HK-2 (cell line): ENCODE data around the gene ARPC4.

Experiments
- DNase-seq: peaks from one replicate; pipeline ENCODE4 v3.0.0-alpha.2; 2018; ENCODE audit not compliant: unreplicated experiment

Gene ARPC4

DNA sequence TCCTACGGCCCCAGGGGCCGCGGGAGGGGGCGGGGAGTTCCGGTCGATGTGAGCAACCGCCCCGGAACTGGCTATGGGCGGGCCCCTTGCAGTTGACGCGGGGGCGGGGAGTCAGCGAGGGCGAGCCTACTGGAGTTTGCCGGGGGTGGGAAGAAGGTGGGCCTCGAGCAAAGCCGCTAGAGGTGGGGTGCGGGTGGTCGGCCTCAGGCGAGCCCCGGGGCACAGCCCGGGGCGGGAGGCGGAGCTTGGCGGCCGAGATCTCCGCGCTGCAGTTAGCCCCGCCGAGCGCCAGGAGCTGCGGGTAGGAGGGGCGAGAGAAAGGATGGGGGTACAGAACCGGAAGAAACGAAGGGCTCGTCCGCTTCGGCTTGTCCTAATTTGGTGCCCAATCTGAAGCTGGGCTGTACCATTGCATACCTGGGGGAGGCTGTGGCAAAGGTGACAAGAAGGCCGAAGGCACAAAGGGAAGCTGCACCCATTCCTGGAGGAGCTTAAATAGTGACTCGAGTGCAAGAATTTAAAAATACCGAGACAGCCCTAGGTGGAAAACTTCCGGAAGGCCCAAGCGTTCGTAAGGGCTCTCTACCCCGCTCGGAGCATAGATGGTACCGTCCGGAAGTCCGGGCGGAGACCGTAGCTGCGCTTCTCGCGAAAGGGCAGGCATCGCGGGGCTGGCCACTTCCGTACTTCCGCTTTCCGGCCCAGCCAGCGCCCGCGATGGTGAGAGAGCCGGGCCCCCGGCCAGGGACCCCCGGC is at the start of gene ARPC4, which contains the start of gene TADA3:
TSS of gene ARPC4 (plus strand) at position 678 of the 756 bp plus-strand sequence. CDS start at position 718, 40 bp downstream.
TSS of gene TADA3 (minus strand) at position 69 of the 756 bp plus-strand sequence. CDS start 1,007 bp downstream, outside the sequence.
- peak; percentile 87 for DNase-seq

DNA sequence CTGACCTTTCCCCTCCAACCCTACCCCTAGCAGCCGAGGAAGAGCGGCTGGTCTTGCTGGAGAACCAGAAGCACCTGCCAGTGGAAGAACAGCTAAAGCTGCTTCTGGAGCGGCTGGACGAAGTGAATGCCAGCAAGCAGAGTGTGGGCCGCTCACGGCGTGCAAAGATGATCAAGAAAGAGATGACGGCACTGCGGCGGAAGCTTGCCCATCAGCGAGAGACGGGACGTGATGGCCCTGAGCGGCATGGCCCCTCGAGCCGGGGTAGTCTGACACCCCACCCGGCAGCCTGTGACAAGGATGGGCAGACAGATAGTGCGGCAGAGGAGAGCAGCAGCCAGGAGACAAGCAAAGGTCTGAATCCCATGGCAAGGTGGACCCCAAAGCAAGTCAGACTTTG is 49.3 kb upstream of the ARPC4 start:
- no peak for DNase-seq

DNA sequence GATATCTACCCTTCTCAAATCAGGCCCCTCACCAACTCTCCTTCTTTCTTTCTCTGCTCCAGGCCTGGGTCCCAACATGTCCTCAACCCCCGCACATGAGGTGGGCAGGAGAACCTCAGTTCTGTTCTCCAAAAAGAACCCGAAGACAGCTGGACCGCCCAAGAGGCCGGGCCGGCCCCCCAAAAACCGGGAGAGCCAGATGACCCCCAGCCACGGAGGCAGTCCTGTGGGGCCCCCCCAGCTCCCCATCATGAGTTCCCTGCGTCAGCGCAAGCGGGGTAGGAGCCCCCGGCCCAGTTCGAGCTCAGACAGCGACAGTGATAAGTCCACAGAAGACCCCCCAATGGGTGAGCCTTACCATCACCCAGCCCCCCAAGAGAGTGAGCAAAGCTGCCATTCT is 48.7 kb upstream of the ARPC4 start:
- no peak for DNase-seq

DNA sequence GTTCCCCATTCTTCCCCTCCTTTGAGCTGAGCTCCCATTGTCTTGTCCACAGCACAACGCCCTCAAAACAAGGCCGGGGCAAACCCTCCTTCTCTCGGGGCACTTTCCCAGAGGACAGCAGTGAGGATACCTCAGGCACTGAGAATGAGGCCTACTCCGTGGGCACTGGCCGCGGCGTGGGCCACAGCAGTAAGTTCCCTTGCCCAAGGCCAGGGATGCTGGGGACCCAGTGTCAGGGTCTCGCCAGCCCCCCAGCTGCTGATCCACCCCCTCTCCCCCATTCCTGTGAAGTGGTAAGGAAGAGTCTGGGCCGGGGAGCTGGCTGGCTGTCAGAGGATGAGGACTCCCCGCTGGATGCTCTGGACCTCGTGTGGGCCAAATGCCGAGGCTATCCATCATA is 47.4 kb upstream of the ARPC4 start:
- no peak for DNase-seq

DNA sequence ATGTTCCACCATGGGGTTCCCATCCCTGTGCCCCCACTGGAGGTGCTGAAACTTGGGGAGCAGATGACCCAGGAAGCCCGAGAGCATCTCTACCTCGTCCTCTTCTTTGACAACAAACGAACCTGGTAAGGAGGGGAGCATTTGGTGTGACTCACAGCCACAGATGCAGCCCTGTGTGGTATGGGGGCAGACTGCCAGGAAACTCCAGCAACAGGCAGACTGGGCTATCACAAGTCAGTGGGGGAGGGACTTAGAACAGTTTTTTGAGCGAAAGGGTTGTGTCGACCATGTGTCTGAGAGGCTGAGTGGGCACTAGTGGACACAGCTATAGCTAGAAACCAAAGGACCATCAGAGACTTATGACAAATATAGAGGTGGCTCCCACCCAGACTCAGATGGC is 46.6 kb upstream of the ARPC4 start:
- DNase-seq = peak; percentile 53

DNA sequence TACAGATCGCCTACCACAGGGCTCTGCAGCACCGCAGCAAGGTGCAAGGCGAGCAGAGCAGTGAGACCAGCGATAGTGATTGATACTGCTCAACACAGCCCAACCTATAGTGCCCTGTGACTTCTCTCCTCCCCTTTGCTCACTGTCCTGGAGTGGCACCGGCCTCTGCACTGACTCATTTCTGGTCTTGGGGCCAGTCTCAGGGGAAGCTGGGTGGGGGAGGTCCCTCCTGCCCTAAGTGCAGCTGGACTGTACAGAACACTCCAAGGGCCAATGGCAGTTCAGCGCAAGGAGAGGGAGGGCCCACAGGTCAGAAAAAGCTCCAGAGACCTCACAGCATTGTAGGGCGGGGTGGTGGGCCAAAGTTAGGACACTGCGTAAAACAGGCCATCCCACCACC is 45.6 kb upstream of the ARPC4 start:
- DNase-seq = peak; percentile 75

DNA sequence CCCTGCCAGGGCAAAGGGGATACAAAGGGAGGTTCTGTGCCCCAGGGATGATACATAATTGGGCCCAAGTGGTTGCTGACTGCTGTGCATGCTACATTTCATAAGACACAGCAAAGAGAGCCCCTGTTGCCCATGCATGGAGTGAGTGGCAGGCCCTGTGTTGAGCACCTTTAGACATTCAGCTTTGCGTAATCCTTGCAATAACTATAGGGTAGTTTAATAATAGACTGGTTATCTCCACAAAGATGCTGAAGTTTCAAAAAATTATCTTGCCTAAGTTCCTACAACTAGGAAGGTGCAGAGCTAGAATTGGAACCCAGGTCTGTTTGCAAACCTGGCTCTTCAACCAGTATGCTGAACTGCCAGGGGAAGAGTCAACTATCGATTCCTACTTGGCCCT is 44.9 kb upstream of the ARPC4 start:
- DNase-seq = no peak

DNA sequence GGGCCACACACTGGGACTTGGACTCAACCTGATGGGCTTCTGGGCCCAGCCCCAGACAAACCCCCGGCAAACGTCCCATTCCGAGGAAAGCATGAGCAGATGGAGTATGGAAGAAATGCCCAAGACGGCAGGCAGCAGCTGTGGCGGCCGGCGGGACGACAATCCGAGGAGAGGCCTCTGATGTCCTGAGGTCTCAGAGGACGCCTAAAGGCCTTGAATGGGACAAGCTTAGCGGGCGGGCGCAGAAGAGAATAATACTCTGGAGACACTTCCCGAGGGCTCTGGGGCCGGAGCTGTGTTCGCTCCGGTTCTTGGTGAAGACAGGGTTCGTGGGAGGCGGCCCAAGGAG is 43.6 kb upstream of the ARPC4 start:
- DNase-seq = no peak

DNA sequence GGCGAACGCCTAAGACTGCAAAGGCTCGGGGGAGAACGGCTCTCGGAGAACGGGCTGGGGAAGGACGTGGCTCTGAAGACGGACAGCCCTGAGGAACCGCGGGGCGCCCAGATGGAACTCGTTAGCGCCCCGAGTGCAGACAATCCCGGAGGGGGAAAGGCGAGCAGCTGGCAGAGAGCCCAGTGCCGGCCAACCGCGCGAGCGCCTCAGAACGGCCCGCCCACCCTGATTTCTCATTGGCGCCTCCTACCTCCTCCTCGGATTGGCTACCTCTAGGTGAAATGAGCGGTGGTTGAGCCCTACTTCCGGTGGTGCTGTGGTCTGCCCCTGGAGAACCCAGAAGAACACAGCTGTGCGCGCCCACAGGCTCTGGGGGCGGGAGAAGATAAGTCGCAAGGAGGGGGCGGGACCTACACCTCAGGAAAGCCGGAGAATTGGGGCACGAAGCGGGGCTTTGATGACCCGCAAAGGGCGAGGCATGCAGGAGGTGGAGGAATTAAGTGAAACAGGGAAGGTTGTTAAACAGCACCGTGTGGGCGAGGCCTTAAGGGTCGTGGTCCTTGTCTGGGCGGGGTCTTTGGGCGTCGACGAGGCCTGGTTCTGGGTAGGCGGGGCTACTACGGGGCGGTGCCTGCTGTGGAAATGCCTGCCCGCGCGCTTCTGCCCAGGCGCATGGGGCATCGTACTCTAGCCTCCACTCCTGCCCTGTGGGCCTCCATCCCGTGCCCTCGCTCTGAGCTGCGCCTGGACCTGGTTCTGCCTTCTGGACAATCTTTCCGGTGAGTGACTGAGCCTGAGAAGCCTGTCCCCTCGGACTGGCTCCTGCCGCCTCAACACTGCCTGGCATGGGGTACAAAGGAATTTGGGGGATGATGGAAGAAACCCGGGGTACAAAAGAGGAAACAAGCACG is 43.0 kb upstream of the ARPC4 start, which contains the start of gene OGG1:
TSS of gene OGG1 (plus strand) at position 308 of the 911 bp plus-strand sequence. CDS start at position 643, 335 bp downstream.
- DNase-seq = peak; percentile 92

DNA sequence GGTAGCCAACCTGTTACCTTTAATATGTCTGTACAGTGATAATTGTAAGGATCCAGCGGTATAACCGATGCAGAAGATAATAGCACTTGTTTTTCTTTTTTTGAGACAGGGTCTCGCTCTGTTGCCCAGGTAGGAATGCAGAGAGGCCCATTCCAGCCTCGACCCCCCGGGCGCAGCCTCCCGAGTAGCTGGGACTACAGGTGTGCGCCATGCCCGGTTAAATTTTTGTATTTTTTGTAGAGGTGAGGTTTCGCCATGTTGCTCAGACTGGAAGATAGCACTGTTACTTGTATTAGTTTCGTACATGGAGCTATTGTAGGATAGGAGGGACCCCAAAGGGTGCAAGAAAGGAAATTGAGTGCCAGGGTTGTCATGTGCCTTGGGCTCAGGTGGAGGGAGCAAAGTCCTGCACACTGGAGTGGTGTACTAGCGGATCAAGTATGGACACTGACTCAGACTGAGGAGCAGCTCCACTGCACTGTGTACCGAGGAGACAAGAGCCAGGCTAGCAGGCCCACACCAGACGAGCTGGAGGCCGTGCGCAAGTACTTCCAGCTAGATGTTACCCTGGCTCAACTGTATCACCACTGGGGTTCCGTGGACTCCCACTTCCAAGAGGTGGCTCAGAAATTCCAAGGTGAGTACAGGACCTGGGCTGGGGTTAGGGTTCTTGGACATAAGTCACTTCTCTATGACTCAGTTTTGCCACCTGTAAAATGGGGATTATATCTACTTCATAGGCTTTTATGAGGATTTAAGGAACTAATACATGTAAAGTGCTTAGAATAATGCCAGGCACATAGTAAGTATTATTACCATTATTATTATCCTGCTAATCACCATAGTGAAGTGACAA is 42.1 kb upstream of the ARPC4 start:
- DNase-seq = no peak

DNA sequence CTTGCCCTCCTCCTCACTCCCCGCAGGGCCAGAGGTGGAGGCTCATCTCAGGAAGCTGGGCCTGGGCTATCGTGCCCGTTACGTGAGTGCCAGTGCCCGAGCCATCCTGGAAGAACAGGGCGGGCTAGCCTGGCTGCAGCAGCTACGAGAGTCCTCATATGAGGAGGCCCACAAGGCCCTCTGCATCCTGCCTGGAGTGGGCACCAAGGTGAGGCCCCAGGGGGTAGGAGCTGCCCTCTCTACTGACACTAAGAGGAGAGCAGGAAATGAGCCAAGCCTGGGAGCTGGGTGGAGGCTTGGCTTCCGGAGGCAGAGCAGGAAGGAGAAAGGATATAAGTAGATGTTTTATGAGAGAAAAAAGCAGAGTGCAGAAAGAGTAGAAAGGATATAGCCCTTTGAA is 38.2 kb upstream of the ARPC4 start:
- no peak for DNase-seq

DNA sequence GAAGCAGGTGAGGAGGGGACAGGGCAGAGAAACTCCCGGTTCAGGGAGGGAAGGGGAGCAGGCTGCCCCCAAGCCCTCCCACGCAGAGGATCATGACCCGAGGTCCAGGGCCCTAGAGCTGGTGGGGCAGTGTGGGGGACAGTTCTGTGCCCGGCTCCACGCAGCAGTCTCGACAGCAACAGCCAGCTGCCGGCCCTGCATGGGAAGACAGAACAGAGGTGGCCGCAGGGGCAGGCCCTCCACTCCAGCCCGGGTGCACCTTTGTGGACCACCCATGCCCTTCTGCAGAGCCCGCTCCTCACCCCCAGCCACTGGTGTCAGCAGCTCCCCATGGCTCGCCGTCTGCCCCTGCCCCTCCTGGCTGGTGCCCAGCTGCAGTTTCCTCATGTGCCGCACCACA is 35.5 kb upstream of the ARPC4 start:
- DNase-seq = no peak

DNA sequence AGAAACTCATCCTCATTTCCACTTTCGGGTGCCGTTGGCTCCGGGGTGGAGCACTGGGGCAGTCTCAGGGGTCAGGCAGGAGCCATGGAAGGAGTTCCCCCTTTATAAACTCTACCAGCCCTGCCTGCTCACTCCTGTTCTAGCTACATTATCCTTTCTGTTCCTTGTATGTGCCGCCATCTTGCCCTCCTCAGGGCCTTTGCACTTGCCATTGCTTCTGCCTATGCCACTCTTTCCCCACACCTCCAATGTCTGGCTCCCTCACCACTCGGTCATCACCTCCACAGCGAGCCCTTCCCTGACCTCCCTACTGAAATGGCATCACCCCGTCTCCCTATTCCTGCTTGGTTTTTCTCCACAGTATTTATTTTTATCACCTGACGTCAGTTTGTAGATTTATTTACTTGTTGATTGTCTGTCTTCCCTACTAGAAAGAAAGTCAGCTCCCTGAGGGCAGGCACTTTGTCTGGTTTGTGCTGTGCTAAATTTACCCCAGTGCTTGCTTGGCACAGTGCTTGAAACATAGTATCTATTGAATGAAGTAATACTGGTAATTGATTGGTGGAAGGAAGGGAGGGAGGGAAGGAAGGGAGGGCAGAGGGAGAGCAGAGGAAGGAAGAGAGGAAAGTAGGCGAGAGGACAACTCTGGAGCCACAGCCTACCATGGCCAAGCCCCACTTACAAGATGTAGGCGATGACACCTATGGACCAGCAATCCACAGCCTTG is 31.9 kb upstream of the ARPC4 start:
- no peak for DNase-seq

DNA sequence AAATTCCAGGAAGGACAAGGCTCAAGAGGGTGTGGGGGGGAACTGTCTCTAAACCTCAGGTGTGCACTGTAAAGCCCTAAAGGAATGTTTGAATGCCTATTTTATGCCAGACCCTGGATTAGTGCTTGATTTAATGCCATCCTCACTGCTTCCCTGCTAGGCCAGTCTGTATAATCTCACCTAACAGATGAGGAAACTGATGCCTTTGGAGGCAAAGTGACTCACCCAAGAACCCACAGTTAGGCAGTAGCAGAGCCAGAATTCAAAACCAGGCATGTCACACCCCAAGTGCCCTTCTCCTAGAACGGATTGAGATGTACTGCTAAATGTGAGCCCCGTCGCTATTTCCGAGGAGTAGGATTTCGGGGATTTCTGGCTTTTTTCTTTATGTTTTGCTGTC is 31.0 kb upstream of the ARPC4 start:
- DNase-seq = no peak

DNA sequence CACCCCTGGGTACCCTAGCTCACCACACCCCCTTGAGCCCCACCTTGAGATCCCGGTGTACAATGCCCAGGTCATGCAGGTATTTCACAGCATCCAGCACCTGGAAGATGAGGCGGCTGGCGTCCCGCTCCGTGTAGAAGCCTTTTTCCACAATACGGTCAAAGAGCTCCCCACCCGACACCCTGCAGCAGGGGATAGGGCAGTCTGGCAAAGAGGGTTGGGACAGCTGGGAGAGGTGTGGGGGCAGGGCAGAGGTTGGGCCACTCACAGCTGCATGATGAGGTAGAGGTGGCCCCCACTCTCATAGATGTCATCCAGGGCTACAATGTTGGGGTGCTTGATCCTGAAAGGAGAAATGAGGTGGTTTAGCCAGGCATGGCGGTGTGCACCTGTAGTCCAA is 30.0 kb upstream of the ARPC4 start:
- DNase-seq = no peak

DNA sequence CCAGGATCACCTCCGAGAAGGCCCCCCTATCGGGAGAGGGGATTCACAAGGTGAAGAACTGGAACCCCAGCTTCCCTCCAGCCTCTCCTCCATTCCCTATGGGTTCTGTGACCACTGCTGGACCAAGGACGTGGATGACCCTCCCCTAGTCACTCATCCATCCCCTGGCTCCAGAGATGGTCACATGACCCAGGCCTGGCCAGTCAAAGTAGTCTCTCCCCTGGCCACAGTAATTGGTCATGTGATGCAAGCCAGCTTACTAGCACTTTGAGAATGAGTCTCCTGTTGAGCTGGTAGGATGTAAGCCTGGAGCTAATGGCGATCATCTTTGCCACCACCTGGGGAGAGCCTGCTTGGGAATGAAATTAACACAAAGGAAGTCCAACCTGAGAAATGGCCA is 27.0 kb upstream of the ARPC4 start:
- DNase-seq = no peak

DNA sequence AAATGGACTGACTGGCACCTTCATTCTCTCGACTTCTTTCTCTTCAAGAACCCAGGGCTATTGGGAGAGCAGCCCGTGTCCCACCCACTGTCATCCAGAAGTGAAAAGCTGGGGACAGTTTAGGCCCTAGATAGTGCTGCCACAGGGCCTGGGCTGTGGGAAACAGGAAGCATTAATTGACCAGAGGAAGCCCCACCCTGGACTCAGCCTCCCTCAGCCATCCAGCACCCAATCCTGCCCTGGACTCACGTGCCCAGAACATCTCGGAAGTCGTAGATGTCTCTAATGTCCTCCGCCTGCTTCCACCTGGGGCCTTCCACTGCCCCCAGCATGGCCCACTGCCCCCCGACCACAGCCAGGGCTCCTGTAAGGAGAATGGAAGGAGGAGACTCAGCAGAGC is 25.5 kb upstream of the ARPC4 start:
- DNase-seq = no peak

DNA sequence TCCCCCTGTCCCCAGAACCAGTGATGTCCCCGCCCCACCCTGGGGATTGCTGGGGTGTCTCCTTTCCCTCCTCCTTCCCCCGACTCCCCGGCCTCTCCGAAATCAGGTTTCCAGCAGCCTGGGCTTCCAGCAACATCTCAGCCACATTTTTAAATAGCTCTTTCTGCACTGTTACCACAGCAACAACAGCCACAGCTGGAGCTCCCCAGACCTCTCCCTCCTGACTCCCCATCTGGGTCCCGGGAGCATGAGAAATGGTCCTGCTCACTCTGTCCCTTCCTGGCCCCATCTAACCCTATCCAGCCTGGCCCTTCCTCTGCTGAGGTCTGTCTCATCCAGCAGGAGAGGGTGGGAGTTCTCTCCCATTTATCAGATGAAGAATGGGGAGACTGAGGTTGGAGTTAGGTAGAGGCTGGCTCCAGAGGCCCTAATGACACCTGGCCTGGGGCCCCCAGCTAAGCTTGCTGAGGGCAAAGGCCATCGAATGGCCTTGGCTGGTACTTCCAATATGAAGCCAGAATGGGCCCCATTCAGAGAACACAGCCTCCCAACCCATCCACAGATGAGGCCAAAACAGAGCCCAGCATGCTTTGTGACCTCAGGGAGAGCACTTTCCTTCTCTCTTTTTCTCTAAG is 24.6 kb upstream of the ARPC4 start:
- DNase-seq = no peak

DNA sequence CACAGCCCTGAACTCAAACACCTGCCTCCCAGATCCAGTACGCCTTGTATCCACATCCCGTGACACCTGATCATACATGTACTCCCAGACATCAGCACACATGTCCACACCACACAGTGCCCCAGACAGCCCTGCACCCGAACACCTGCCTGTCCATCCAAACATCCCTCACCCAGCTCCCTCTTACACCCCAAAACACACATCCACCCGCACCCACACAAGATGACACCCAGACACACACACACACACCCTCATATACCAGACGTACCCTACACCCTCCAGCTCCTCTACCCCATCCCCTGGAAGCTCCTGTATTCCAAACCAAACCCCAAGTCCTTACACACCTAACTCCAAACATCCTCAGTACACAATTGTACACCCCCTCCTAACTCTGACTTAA is 23.9 kb upstream of the ARPC4 start:
- no peak for DNase-seq

DNA sequence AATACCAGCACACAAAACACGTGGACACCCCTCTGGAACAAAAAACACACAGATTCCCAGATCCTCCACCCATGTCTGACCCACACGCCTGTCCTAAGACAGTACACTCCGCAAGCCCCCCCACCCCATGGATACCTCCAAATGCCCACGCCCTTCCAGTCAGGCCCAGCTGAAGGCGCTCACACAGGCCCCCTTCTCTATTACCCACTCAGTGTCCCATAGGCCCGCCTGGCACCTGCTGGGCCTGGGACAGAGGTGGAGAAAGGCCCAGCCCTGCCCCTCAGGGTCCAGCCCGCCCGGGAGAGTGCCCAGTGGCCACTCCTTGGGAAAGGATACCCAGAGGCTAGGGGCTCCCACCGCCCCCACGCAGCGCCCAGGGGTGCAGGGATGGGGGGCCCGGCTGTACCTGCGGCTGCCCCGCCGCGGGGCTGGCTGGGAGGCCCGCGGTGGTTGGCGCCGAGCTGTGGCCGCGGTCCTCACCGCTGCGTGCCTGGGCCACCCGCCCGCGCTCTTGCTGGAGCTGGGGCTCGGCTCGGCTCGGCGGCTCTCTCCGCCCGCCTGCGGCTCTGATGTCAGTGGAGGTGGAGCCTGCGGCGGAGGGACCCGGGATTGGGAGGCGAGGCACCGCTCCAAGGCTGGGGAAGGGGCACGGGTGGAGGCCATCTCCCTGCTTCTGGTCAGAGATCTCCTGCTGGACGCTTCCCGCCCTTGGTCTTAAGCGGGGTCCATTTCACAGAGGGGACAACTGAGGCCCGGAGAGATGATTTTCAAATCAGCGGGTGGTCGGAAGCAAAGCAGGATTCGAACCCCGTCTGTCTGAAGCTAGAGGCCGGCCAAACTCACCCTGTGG is 23.2 kb upstream of the ARPC4 start, which contains the start of gene CAMK1:
TSS of gene CAMK1 (minus strand) at position 522 of the 850 bp plus-strand sequence. CDS start 2,198 bp downstream, outside the sequence.
- DNase-seq = peak; percentile 71
